GM10248 (cell line): ENCODE measurements around the gene PLA2G4B.

Source experiments
- CTCF ChIA-PET: fragments of 300-600 bp; sonication (Branson Sonifier 250); formaldehyde crosslinking; extraction: SDS; loops from one replicate; lab custom pipeline; 2021; ENCODE audit warnings: antibody characterized with exemption; lab: Yijun Ruan, JAX
- POLR2A ChIA-PET: fragments of 350-650 bp; sonication (Branson Sonifier 250); formaldehyde crosslinking; extraction: SDS; loops from one replicate; lab custom pipeline; 2020; ENCODE audit warnings: antibody characterized with exemption; lab: Yijun Ruan, JAX
- DNase-seq: peaks from one replicate; pipeline ENCODE4 v3.0.0; 2012; ENCODE audit errors: extremely low spot score
- TF ChIP-seq, protein P1 (sequence below): IDR thresholded peaks from 2 replicates; pipeline ENCODE4 v1.5.1; 2012; ENCODE audit warnings: mild to moderate bottlenecking, low read depth; ENCODE audit errors: extremely low read depth, missing control alignments, control extremely low read depth

PLA2G4B gene

DNA sequence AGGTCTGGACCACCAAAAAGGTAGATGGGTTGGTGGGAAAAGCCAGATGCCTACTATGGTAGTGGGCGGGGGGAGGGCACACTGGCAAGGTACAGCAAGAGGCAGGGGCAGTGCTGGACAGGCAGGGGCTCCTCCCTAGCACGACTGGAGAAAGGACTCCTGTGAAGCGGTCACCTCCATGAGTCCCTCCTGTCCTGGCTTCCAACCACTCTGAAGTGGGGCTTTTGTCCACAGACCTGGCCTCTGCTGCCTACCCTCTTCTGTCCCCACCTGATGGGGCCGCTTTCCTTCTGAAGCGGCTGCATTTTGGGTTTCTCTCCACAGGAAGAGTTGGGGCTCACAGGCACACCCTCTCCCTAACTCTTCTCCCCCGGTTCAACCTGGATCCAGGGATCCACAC lies 57.9 kb downstream of the PLA2G4B start:
- DNase-seq = no peak
- POLR2A ChIA-PET = no interaction called here
- CTCF ChIA-PET = interaction anchor here (2.3 kb wide), 1 partner anchor 8 kb away, joined by 20 read pairs; no protein-coding TSS in a partner anchor
- TF ChIP-seq, protein P1, sequence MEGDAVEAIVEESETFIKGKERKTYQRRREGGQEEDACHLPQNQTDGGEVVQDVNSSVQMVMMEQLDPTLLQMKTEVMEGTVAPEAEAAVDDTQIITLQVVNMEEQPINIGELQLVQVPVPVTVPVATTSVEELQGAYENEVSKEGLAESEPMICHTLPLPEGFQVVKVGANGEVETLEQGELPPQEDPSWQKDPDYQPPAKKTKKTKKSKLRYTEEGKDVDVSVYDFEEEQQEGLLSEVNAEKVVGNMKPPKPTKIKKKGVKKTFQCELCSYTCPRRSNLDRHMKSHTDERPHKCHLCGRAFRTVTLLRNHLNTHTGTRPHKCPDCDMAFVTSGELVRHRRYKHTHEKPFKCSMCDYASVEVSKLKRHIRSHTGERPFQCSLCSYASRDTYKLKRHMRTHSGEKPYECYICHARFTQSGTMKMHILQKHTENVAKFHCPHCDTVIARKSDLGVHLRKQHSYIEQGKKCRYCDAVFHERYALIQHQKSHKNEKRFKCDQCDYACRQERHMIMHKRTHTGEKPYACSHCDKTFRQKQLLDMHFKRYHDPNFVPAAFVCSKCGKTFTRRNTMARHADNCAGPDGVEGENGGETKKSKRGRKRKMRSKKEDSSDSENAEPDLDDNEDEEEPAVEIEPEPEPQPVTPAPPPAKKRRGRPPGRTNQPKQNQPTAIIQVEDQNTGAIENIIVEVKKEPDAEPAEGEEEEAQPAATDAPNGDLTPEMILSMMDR = no peak

GRCh38 chr15:41897363-41897799 lies 58.7 kb downstream of the PLA2G4B start:
- no peak for DNase-seq
- TF ChIP-seq, protein P1 = no peak
- ChIA-PET POLR2A (no interaction called here), CTCF (no interaction called here)
